CD4-positive, alpha-beta T cell treated with Interleukin-6 for 4 hours (primary cell): ENCODE data around the gene KCNH8.

Experiments
- DNase-seq: peaks from one replicate; pipeline ENCODE4 v3.0.0-alpha.2; 2020; ENCODE audit warnings: mixed read lengths

KCNH8 gene

DNA sequence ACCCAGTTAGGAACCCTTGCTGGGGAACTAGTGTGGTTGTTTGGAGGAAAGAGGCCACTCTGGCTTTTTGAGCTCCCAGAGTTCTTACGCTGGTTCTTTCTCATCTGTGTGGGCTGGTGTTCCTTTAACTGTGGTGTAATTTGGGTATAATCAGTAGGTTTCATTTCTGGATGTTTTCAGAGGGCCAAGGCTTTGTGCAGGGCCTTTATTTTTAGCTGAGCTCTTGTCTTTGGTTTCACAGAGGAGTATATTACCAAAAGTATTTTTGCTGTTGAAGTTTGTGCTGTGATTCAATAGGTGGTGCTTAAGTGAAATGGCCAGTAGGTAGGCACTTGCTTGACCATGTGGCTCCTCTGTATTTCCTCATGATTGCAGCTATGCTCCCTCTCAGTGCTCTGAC is 357.9 kb downstream of the KCNH8 start:
- no peak for DNase-seq

DNA sequence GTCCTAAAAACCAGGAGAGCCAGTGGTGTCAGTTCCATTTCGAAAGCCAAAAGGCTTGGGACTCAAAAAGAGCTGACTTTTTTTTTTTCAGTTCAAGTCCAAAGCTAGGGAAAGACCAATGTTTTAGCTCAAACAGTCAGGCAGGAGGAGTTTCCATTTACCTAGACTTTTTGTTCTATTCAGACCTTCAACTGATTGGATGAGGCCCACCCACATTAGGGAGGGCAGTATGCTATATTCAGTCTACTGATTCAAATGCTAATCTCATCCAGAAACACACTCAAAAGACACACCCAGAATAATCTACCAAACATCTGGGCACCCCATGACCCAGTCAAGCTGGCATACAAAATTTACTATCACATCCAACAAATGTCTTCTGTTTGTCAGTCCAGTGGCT is 374.0 kb downstream of the KCNH8 start:
- no peak for DNase-seq

DNA sequence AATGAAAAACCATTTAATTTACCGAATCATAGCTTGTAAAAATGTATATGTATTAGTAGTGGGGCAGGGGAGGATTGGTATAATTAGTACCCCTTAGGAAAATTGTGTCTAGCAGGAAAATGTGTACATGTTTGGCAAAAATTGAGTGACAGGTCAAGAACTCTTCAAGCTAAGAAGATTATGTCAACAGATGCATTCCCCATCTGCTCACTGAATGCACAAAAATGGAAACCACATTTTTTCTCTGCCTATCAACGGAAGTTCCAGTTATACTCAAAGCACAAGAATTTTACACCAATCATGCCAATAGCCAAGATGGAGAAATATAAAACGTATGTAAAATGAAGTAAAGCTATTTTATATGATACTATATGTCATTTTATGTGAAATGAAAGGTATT is 377.8 kb downstream of the KCNH8 start:
- DNase-seq = no peak

DNA sequence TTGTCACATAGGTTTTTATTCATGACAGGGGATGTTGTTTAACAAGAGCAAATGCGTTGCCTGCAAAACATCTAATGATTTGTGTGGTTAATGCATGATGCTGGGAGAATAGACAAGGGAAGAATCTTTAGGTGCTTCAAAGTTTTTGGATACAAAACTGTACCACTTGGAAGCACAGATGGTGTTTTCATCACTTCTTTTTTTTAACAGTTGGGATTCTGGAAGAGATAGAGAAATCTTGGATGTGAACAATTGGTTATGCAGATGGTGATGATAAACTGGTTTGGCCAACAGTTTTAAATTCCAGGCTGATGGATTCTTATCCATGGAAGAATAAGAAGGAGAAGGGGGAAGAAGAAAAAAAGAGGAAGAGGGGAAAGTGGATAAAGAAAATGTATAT is 379.4 kb downstream of the KCNH8 start:
- no peak for DNase-seq

DNA sequence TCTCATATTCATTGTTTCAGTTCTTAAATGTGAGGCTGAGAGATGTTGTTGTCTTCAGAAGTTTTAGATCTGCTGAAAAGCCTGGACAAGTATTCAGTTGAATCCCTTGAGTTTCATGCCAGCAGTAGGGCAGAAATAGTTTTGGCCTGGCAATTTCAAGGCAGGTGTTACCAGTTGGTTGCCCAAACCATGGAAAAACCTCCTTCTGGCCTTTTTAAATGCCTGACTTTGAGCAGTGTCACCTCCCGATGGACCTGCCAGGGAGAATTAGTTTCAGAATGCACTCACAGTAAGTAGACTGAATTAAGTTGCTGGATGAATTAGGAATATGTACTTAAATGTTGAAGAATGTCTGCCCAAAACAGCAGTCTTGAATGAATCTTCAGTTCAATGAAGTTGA is 383.1 kb downstream of the KCNH8 start:
- no peak for DNase-seq

DNA sequence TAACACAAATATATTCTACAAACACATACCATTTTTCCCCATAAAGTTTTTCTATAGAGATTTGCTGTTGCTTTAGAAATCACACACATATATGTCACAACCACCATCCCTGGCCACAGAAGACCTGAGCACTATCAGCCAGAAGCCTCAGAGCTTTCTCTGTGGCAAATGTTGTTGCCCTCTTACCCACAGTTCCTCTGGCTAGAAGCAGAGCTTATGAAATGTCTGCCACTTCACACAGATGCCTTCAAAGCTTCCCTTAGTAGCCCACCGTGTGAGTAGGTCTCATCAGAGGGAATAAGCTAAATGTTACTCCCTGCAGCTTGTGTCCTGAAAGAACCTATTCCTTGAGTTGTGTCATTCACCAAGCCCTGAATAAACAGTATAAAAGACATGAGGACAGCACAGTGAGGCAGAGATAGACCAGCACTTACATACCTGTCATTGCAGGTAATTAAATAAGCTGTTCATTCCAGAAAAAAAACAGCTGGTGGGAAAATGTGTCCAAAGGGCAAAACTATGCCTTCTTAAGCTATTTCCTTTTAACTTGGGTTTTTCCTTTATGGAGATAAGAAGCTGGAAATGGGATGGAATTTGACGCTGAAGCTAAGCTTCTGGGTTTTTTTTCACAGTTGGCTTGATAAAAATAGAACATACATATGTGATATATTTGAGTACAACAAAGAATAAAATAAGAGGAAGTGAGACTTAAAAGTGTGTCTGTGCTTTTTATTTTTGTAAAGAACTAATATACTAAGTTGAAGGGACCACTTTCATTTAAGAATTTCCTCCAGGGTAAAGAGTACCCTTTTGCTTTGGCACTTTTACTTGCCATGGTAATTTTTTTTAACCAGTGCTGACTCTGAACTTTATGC is 391.4 kb downstream of the KCNH8 start:
- DNase-seq = no peak

DNA sequence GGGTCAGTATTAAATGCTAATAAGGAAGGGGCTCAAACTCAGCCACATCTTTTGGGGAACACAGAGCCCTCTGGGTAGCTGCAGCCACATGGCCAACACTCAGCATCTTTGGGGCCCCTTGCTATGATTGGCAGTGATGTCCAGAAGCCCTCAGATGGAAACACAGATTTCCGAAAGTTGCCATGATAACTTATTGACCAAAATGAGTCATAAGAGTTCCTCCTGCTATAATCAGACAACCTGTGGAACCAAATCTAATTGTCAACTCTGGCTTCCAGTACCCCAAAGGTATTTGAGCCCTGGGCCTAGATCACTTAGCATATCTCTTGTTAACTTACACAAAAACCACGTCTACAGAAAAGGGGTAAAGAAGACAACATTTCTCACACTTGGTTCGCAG is 392.2 kb downstream of the KCNH8 start:
- DNase-seq = no peak

DNA sequence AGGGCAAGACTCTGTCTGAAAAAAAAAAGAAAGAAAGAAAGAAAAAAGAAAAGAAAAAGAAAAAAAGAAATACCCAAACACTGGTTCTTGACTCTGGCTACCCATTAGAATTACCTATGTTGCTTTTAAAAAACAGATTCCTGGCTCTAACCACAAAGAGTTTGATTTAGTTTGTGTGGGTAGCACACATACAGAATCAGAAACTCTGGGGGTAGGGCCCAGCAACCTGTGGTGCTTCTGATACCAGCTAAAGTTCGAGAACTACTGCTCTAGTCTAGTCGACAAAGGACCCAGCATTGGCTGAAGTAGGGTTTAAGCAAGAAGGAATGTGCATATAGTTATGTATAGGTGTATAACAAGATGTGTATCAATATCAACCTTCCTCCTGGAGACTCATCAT is 393.0 kb downstream of the KCNH8 start:
- DNase-seq = no peak

DNA sequence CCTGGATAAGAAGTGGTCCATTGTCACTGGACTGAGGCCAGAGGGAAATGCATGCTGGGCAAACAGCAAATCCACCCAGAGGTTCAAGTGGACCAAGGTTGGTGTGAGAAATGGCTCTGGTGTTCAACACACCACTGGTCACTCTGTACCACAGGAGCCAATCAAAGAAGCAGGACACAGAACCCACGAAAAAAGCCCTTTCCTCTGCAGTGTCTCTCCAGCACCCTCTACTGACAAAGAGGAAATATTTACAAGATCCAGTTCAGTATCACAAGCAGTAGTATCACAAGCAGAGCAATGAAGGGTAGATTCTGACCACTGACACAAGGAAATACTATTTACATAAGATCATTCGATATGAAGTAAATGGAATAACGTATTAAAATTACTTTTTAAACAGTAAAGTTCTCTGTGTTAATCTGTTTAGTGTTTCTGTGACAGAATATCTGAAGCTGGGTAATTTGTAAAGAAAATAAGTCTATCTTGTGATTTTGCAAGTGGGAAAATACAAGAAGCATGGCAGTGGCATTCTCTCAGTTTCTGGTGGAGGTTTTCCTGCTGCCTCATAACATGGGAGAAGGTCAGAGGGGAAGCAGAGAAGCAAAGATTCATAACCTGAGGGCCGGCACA is 395.0 kb downstream of the KCNH8 start:
- no peak for DNase-seq

DNA sequence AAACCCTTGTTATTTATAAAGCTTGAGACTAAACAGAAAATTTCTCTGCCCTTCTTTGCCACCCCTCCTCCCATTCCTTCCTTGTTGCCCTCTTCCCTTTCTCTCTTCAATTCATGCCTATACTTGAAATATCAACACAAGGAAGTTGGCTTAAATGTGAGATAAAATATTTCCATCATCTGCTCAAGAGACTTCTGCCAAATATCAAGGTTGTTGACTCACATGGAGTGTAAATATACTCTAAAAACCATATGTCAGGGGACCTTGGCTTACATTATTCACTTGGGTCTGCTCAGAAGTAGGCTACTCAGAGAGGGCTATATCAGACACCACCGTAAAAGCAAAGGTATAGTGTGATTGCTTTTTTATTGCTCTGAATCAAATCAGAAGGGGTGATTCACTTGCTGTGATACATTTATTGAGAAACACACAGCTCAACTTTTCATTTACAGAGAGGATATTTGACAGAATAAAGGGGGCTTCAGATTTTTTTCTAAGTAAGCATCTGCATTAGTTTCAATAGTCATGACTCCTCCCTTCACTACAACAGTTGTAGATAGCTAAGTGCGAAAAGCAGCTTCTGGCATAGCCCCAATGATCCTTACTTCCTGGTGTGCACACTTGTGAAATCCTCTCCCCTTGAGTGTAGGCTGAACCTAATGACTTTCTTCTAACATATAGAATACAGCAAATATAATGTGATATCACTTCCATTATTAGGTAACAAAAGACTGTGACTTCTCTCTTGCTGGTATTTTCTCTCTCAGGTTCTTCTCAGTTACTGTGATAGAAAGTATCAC is 399.6 kb downstream of the KCNH8 start:
- no peak for DNase-seq

DNA sequence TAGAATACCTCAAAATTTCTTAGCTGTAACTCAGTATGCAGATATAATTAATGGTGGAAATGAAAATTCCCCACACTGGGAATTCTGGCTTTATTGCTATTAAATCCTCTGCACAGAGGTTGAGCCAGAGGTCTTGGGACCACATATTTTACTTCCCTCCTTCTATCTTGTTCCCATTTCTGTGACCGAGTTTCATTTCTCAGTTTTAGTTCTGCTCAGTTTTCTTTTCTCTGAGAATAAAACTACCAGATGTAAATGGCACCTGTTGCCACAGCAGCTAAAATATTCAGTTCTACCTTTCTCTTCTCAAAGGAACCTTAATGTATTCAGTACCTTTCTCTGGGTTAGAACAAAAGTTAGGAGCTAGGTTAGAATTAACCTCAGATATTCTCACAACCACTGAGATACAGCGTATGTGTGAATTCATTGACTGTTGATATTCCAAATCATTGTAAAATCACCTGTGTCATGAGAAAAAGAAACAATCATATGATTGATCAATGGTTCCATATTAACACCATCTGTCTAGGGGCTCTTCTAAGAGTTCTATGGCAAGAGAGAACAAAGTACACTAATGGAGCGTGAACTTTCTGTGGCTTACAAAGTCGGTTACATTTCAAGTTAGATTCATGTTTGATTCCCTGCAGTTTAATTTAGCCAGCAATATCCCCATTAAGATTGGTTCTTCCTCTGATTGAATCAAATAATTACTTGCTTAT is 411.6 kb downstream of the KCNH8 start:
- DNase-seq = no peak

DNA sequence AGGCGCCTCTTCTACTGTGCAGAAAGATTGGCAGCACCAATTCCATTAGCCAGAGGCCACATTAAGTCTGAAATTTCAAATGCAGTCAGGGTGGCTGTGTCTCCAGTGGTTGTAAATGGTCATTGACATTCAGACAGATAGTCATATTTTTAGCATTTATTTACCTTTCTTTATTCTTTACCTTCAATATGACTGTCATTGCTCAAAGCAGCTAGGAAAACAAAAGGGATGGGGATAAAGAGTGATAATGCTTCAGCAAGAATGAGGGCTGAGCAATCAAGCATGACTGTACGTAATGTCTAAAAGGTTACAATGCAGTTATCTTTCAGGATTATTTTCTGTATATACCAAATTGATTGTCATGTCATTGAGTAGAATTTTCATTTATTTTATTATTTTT is 425.3 kb downstream of the KCNH8 start:
- DNase-seq = no peak

DNA sequence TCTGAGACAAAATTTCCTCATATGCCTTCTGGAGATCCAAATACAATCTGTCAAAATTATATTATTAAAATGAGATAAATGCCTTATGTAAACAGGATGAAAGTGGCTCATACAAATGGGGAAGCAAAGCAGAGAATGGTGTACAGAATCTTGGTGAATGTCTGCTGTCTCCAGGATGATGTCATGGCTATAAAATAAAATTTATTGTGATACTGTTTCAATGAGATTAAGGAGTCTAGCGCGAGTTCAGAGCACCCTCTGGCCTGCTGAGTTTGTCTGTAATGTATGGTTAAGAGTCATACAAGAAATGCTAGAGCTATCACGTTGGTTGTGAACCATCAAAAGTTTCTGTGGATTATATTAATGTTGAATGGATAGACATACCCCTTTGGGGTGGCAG is 426.0 kb downstream of the KCNH8 start:
- DNase-seq = no peak

DNA sequence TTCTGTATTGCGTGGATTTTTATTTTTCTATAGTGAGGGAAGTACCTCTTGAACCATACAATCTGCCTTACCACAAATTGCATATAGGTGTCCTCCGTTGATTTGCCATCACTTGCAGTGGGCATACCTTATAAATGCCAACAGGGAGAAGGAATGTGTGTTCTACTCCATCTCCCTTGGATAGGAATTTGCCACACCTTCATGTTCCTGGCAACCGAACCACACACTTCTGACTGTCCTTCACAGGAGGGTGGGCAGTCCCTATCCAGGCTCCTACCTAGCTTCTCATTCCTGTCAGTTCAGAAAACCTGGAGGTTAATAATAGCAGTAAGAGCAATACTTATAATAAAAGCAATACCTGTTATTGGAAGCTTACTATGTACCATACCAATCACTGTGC is 428.0 kb downstream of the KCNH8 start:
- no peak for DNase-seq
